ENCODE measurements around the gene PTPRG. TPM values are rescaled to one million over a fixed set of nuclear protein-coding genes. Genes with fewer than 3 reads are reported as not detected.

Gene PTPRG
- total and polyA plus RNA-seq, 2 donors: 3.9 to 4.1 TPM

DNA sequence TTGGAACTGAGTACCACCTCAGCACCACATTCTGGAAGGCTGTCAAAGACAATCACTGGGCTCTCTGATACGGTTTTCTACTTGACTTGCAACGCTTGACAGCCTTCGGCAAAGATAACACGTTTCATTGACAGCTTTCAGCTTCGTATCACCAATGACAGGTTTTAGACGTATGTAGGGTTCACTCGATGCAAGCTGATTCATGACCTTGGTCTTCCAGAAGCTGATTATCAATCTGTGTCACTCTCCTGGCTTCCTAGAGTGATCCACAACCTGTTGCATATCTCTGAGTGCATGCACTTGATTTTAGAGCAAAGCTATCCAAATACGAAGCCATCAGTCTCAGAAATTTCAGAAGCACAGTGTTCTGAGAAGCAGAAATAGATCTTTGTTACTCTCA, 430.3 kb downstream of the PTPRG start:
- WGBS: 94% methylated on average over 8 of the region's 8 CpGs
- H3K27ac ChIP-seq (ENCODE audit: low read depth in 1 of 2, low read length in 1 of 2): no peak overlapping the region
- no peaks in the 10 kb centered on the region for H3K4me1 ChIP-seq (ENCODE audit: control insufficient read depth in 2 of 2, insufficient read depth in 2 of 2, low read length in 2 of 2)
- no peaks in the 10 kb centered on the region for H3K27me3 ChIP-seq (ENCODE audit: control insufficient read depth in 2 of 2, insufficient read depth in 1 of 2, low read length in 1 of 2)
- no peaks in the 10 kb centered on the region for H3K9me3 ChIP-seq (ENCODE audit: control insufficient read depth in 2 of 2, insufficient read depth in 1 of 2, low read length in 1 of 2)
- DNase-seq (ENCODE audit: low read depth in 6 of 9, low spot score in 9 of 9): no peak
- H3K36me3 ChIP-seq (ENCODE audit: control insufficient read depth in 2 of 2, insufficient read depth in 2 of 2, low read length in 1 of 2): no peaks in the 10 kb centered on the region
- no peak overlapping the region for H3K4me3 ChIP-seq (ENCODE audit: low read length in 2 of 2)

- no peaks in the 10 kb centered on the region for H3K36me3 ChIP-seq (ENCODE audit: control insufficient read depth in 2 of 2, insufficient read depth in 2 of 2, low read length in 1 of 2)
- H3K4me3 ChIP-seq (ENCODE audit: low read length in 2 of 2): no peak overlapping the region
- H3K27me3 ChIP-seq (ENCODE audit: control insufficient read depth in 2 of 2, insufficient read depth in 1 of 2, low read length in 1 of 2): no peaks in the 10 kb centered on the region
- no peaks in the 10 kb centered on the region for H3K9me3 ChIP-seq (ENCODE audit: control insufficient read depth in 2 of 2, insufficient read depth in 1 of 2, low read length in 1 of 2)
- 83% methylated on average over 1 of the region's 1 CpG for WGBS
- no peak overlapping the region for H3K27ac ChIP-seq (ENCODE audit: low read depth in 1 of 2, low read length in 1 of 2)
- no peaks in the 10 kb centered on the region for H3K4me1 ChIP-seq (ENCODE audit: control insufficient read depth in 2 of 2, insufficient read depth in 2 of 2, low read length in 2 of 2)
- no peak for DNase-seq (ENCODE audit: low read depth in 6 of 9, low spot score in 9 of 9)
Observed at GRCh38 chr3:61996366-61996765, 435.0 kb downstream of the PTPRG start.

DNA sequence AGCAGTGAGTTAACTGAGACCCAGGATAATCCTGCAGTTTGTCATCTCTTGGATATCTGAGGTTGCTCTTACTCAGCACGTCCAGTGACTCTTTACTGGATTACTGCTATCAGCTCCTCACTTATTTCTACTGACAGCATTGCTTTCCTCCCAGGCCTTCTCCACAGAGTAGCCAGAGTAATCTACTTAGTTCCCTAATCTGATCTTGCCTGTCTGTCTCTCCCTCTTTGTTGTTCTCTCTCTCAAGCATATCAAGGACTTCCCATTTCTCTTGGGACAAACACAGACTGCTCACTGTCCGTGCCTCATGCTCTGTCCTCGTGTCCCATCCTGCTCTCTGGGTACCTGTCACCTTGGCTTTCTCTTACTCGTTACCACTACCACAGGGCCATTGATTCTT, 435.7 kb downstream of the PTPRG start:
- Histone ChIP-seq H3K4me1 (ENCODE audit: control insufficient read depth in 2 of 2, insufficient read depth in 2 of 2, low read length in 2 of 2) (no peaks in the 10 kb centered on the region), H3K27me3 (ENCODE audit: control insufficient read depth in 2 of 2, insufficient read depth in 1 of 2, low read length in 1 of 2) (no peaks in the 10 kb centered on the region), H3K4me3 (ENCODE audit: low read length in 2 of 2) (no peak overlapping the region), H3K36me3 (ENCODE audit: control insufficient read depth in 2 of 2, insufficient read depth in 2 of 2, low read length in 1 of 2) (no peaks in the 10 kb centered on the region), H3K9me3 (ENCODE audit: control insufficient read depth in 2 of 2, insufficient read depth in 1 of 2, low read length in 1 of 2) (no peaks in the 10 kb centered on the region), H3K27ac (ENCODE audit: low read depth in 1 of 2, low read length in 1 of 2) (no peak overlapping the region)
- DNase-seq (ENCODE audit: low read depth in 6 of 9, low spot score in 9 of 9): no peak
- 87% methylated on average over 4 of the region's 4 CpGs for WGBS

DNA sequence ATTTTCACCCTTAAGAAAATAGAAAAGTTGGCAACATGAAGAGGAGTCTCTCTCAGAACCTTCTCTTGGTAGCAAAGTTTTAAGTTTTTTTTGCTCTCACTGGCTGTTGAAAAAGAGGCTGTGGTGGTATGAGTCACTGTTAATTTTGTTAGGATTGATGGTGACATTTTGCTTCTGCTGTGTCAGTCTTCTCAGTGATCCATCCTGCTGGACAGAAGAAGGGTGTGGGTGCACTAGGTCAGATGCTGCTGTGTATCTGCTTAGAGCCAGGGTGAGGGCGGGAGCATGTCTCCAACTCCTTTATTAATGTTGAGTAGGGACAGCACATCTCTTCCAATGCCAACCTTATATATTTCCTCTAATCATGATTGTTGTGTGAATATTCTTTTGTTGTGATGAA, 442.5 kb downstream of the PTPRG start:
- no peak for DNase-seq (ENCODE audit: low read depth in 6 of 9, low spot score in 9 of 9)
- no peak overlapping the region for H3K4me3 ChIP-seq (ENCODE audit: low read length in 2 of 2)
- no peaks in the 10 kb centered on the region for H3K9me3 ChIP-seq (ENCODE audit: control insufficient read depth in 2 of 2, insufficient read depth in 1 of 2, low read length in 1 of 2)
- no peaks in the 10 kb centered on the region for H3K27me3 ChIP-seq (ENCODE audit: control insufficient read depth in 2 of 2, insufficient read depth in 1 of 2, low read length in 1 of 2)
- H3K27ac ChIP-seq (ENCODE audit: low read depth in 1 of 2, low read length in 1 of 2): no peak overlapping the region
- 98% methylated on average over 1 of the region's 1 CpG for WGBS
- no peaks in the 10 kb centered on the region for H3K4me1 ChIP-seq (ENCODE audit: control insufficient read depth in 2 of 2, insufficient read depth in 2 of 2, low read length in 2 of 2)
- H3K36me3 ChIP-seq (ENCODE audit: control insufficient read depth in 2 of 2, insufficient read depth in 2 of 2, low read length in 1 of 2): no peaks in the 10 kb centered on the region

- Histone ChIP-seq H3K27me3 (ENCODE audit: control insufficient read depth in 2 of 2, insufficient read depth in 1 of 2, low read length in 1 of 2) (no peaks in the 10 kb centered on the region), H3K27ac (ENCODE audit: low read depth in 1 of 2, low read length in 1 of 2) (no peak overlapping the region), H3K9me3 (ENCODE audit: control insufficient read depth in 2 of 2, insufficient read depth in 1 of 2, low read length in 1 of 2) (peaks cover 0 to 5% of the 10 kb centered on the region in 2 donors), H3K4me3 (ENCODE audit: low read length in 2 of 2) (no peak overlapping the region), H3K4me1 (ENCODE audit: control insufficient read depth in 2 of 2, insufficient read depth in 2 of 2, low read length in 2 of 2) (no peaks in the 10 kb centered on the region), H3K36me3 (ENCODE audit: control insufficient read depth in 2 of 2, insufficient read depth in 2 of 2, low read length in 1 of 2) (no peaks in the 10 kb centered on the region)
- WGBS: 84% methylated on average over 3 of the region's 3 CpGs
- no peak for DNase-seq (ENCODE audit: low read depth in 6 of 9, low spot score in 9 of 9)
Observed at GRCh38 chr3:62007036-62007435, 445.7 kb downstream of the PTPRG start.

- peaks cover 0 to 5% of the 10 kb centered on the region in 2 donors for H3K9me3 ChIP-seq (ENCODE audit: control insufficient read depth in 2 of 2, insufficient read depth in 1 of 2, low read length in 1 of 2)
- H3K27me3 ChIP-seq (ENCODE audit: control insufficient read depth in 2 of 2, insufficient read depth in 1 of 2, low read length in 1 of 2): no peaks in the 10 kb centered on the region
- H3K27ac ChIP-seq (ENCODE audit: low read depth in 1 of 2, low read length in 1 of 2): no peak overlapping the region
- H3K4me3 ChIP-seq (ENCODE audit: low read length in 2 of 2): no peak overlapping the region
- H3K36me3 ChIP-seq (ENCODE audit: control insufficient read depth in 2 of 2, insufficient read depth in 2 of 2, low read length in 1 of 2): no peaks in the 10 kb centered on the region
- 91% methylated on average over 9 of the region's 9 CpGs for WGBS
- DNase-seq (ENCODE audit: low read depth in 6 of 9, low spot score in 9 of 9): no peak
- H3K4me1 ChIP-seq (ENCODE audit: control insufficient read depth in 2 of 2, insufficient read depth in 2 of 2, low read length in 2 of 2): no peaks in the 10 kb centered on the region
Observed at GRCh38 chr3:62010989-62011388, 449.6 kb downstream of the PTPRG start.

GRCh38 chr3:62011666-62012065, 450.3 kb downstream of the PTPRG start:
- Histone ChIP-seq H3K9me3 (ENCODE audit: control insufficient read depth in 2 of 2, insufficient read depth in 1 of 2, low read length in 1 of 2) (peaks cover 0 to 5% of the 10 kb centered on the region in 2 donors), H3K4me3 (ENCODE audit: low read length in 2 of 2) (no peak overlapping the region), H3K4me1 (ENCODE audit: control insufficient read depth in 2 of 2, insufficient read depth in 2 of 2, low read length in 2 of 2) (no peaks in the 10 kb centered on the region), H3K36me3 (ENCODE audit: control insufficient read depth in 2 of 2, insufficient read depth in 2 of 2, low read length in 1 of 2) (no peaks in the 10 kb centered on the region), H3K27me3 (ENCODE audit: control insufficient read depth in 2 of 2, insufficient read depth in 1 of 2, low read length in 1 of 2) (no peaks in the 10 kb centered on the region), H3K27ac (ENCODE audit: low read depth in 1 of 2, low read length in 1 of 2) (no peak overlapping the region)
- DNase-seq (ENCODE audit: low read depth in 6 of 9, low spot score in 9 of 9): no peak
- WGBS: 96% methylated on average over 5 of the region's 5 CpGs

DNA sequence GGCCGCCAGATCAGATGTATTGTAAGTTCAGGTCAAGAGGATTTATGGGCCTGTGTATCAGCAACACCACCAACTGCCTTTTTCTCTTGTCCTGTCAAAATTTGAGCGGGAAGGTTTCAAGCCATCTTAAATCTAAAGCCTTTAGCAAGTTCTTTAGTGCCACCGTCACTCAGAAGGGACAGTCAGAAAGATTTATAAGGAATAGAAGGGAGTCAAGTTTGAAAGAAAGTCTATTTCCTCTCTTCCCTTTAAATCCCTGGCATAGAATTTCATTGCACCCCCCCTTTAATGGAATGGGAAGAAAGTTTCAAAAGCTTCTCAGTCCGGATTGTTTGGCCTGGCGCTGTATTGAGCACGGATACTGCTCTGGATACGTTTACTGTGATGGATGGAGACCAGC, 452.6 kb downstream of the PTPRG start:
- no peaks in the 10 kb centered on the region for H3K27me3 ChIP-seq (ENCODE audit: control insufficient read depth in 2 of 2, insufficient read depth in 1 of 2, low read length in 1 of 2)
- DNase-seq (ENCODE audit: low read depth in 6 of 9, low spot score in 9 of 9): no peak
- H3K27ac ChIP-seq (ENCODE audit: low read depth in 1 of 2, low read length in 1 of 2): no peak overlapping the region
- H3K4me1 ChIP-seq (ENCODE audit: control insufficient read depth in 2 of 2, insufficient read depth in 2 of 2, low read length in 2 of 2): no peaks in the 10 kb centered on the region
- peaks cover 0 to 5% of the 10 kb centered on the region in 2 donors for H3K9me3 ChIP-seq (ENCODE audit: control insufficient read depth in 2 of 2, insufficient read depth in 1 of 2, low read length in 1 of 2)
- H3K4me3 ChIP-seq (ENCODE audit: low read length in 2 of 2): no peak overlapping the region
- no peaks in the 10 kb centered on the region for H3K36me3 ChIP-seq (ENCODE audit: control insufficient read depth in 2 of 2, insufficient read depth in 2 of 2, low read length in 1 of 2)
- 94% methylated on average over 7 of the region's 7 CpGs for WGBS

DNA sequence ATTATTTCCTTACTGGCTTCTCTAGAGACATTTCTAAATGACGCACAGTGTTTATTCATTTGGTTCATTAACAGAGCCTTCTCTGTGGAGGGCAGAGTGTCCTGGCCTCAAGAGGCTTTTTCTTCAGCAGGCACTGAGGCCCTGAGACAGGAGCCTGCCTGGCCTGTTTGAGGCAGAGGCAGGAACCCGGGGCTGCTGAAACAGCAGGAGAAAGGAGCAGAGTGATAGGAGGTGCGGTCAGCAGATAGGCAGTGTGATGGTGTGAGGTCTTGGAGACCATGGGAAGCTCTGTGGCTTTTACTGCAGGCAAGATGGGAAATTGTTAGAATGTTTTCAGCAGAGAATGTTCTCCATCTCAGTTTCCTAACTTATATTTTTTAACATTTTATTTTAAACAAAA, 453.7 kb downstream of the PTPRG start:
- H3K27me3 ChIP-seq (ENCODE audit: control insufficient read depth in 2 of 2, insufficient read depth in 1 of 2, low read length in 1 of 2): no peaks in the 10 kb centered on the region
- peaks cover 0 to 5% of the 10 kb centered on the region in 2 donors for H3K9me3 ChIP-seq (ENCODE audit: control insufficient read depth in 2 of 2, insufficient read depth in 1 of 2, low read length in 1 of 2)
- no peaks in the 10 kb centered on the region for H3K36me3 ChIP-seq (ENCODE audit: control insufficient read depth in 2 of 2, insufficient read depth in 2 of 2, low read length in 1 of 2)
- H3K27ac ChIP-seq (ENCODE audit: low read depth in 1 of 2, low read length in 1 of 2): no peak overlapping the region
- no peak overlapping the region for H3K4me3 ChIP-seq (ENCODE audit: low read length in 2 of 2)
- 92% methylated on average over 3 of the region's 3 CpGs for WGBS
- H3K4me1 ChIP-seq (ENCODE audit: control insufficient read depth in 2 of 2, insufficient read depth in 2 of 2, low read length in 2 of 2): no peaks in the 10 kb centered on the region
- no peak for DNase-seq (ENCODE audit: low read depth in 6 of 9, low spot score in 9 of 9)

- Histone ChIP-seq H3K36me3 (ENCODE audit: control insufficient read depth in 2 of 2, insufficient read depth in 2 of 2, low read length in 1 of 2) (no peaks in the 10 kb centered on the region), H3K27ac (ENCODE audit: low read depth in 1 of 2, low read length in 1 of 2) (no peak overlapping the region), H3K9me3 (ENCODE audit: control insufficient read depth in 2 of 2, insufficient read depth in 1 of 2, low read length in 1 of 2) (no peaks in the 10 kb centered on the region), H3K4me3 (ENCODE audit: low read length in 2 of 2) (no peak overlapping the region), H3K4me1 (ENCODE audit: control insufficient read depth in 2 of 2, insufficient read depth in 2 of 2, low read length in 2 of 2) (no peaks in the 10 kb centered on the region), H3K27me3 (ENCODE audit: control insufficient read depth in 2 of 2, insufficient read depth in 1 of 2, low read length in 1 of 2) (no peaks in the 10 kb centered on the region)
- DNase-seq (ENCODE audit: low read depth in 6 of 9, low spot score in 9 of 9): no peak
- 94% methylated on average over 1 of the region's 1 CpG for WGBS
Observed at GRCh38 chr3:62019906-62020305, 458.5 kb downstream of the PTPRG start.
